Endodermal cell (in vitro differentiated cells): ENCODE measurements around the gene VPS16. TPM values are rescaled to one million over a fixed set of nuclear protein-coding genes. Genes with fewer than 3 reads are reported as not detected.

Experiments
- DNase-seq: peaks from one replicate; pipeline ENCODE4 v3.0.0-alpha.2; 2017
- H3K27ac ChIP-seq: 2 replicates; pipeline ENCODE4 v1.5.1; 2013; ENCODE audit warnings: mild to moderate bottlenecking, low read depth, low read length, moderate library complexity
- H3K27me3 ChIP-seq: 2 replicates; pipeline ENCODE4 v1.6.1; 2013; ENCODE audit warnings: mild to moderate bottlenecking, low read length, moderate library complexity; ENCODE audit not compliant: insufficient read depth, control insufficient read depth, poor library complexity, severe bottlenecking
- H3K36me3 ChIP-seq: 2 replicates; pipeline ENCODE4 v1.7.0; 2013; ENCODE audit warnings: mild to moderate bottlenecking, low read length, moderate library complexity; ENCODE audit not compliant: control insufficient read depth, insufficient read depth
- H3K4me1 ChIP-seq: one replicate; pipeline ENCODE4 v1.7.0; 2013; ENCODE audit warnings: low read length; ENCODE audit not compliant: control insufficient read depth, insufficient read depth
- H3K4me3 ChIP-seq: 2 replicates; pipeline ENCODE4 v1.5.1; 2013; ENCODE audit warnings: mild to moderate bottlenecking, low read length, moderate library complexity
- H3K9ac ChIP-seq: 2 replicates; pipeline ENCODE4 v1.6.1; 2013; ENCODE audit warnings: mild to moderate bottlenecking, low read length, moderate library complexity; ENCODE audit not compliant: poor library complexity, severe bottlenecking; ENCODE audit errors: extremely low read depth
- H3K9me3 ChIP-seq: 2 replicates; pipeline ENCODE4 v1.6.1; 2013; ENCODE audit warnings: mild to moderate bottlenecking, low read length, moderate library complexity; ENCODE audit not compliant: control insufficient read depth
- H3K27ac Mint-ChIP-seq: 2 replicates; pipeline ENCODE4 v1.8.0; 2020; ENCODE audit warnings: mixed read lengths
- H3K27me3 Mint-ChIP-seq: 2 replicates; pipeline ENCODE4 v1.8.0; 2021; ENCODE audit warnings: mild to moderate bottlenecking, mixed read lengths; ENCODE audit not compliant: insufficient read depth
- H3K36me3 Mint-ChIP-seq: 2 replicates; pipeline ENCODE4 v1.8.0; 2020; ENCODE audit warnings: low read depth, mixed read lengths
- H3K4me1 Mint-ChIP-seq: 2 replicates; pipeline ENCODE4 v1.8.0; 2020; ENCODE audit warnings: mixed read lengths
- H3K4me3 Mint-ChIP-seq: 2 replicates; pipeline ENCODE4 v1.8.0; 2020; ENCODE audit warnings: mild to moderate bottlenecking, moderate library complexity, mixed read lengths
- H3K9me3 Mint-ChIP-seq: 2 replicates; pipeline ENCODE4 v1.8.0; 2020; ENCODE audit warnings: mild to moderate bottlenecking, mixed read lengths
- WGBS, 2 experiments: methylation state at CpG; one replicate each; pipeline versions ENCODE4 v1.1.5 to v1.1.7; 2013; ENCODE audit warnings: missing lambda C conversion rate in 2 of 2, mixed read lengths in 1 of 2; ENCODE audit not compliant: insufficient coverage in 1 of 2, insufficient read length in 1 of 2; 5-methylcytosine and 5-hydroxymethylcytosine counted together
- total RNA-seq, 2 donors: library from RNA; stranded (reverse); fragmentation: NEBNext Ultra II Directional in 1 of 2; extraction: Animal tissue kit (Norgen Biotek cat#: 25700) in 1 of 2; gene quantifications; 2 replicates in 1 of 2; 3 replicates in 1 of 2; pipeline ENCODE4 v1.2.1, GENCODE V29; 2021
- TF ChIP-seq, protein P1 (sequence below): fragments of 200-600 bp; sonication (generic); conservative IDR thresholded peaks from 2 replicates; pipeline ENCODE4 v1.5.0; 2021; ENCODE audit warnings: antibody characterized with exemption, mild to moderate bottlenecking

Gene VPS16
- total RNA-seq, 2 donors from 2014 or later: 36.8 to 37.5 TPM

DNA sequence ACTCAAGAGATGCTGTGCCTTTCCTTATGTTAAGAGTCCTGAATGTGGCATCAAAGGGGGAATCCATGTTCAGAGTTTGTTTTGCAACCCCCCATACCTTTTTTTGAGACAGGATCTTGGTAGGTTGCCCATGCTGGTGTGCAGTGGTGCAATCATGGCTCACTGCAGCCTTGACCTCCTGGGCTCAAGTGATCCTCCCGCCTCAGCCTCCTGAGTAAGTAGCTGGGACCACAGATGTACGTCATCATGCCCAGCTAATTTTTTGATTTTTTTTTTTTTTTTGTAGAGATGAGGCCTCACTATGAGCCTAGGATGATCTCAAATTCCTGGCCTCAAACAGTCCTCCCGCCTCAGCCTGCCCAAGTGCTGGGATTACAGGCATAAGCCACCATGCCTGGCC, 49.3 kb downstream of the VPS16 start:
- no peak for DNase-seq
- Histone ChIP-seq H3K27me3 (no peaks in the 10 kb centered on the region), H3K4me3 (no peak overlapping the region), H3K27ac (no peak overlapping the region), H3K9me3 (no peaks in the 10 kb centered on the region), H3K4me1 (no peaks in the 10 kb centered on the region), H3K36me3 (no peaks in the 10 kb centered on the region), H3K9ac (no peak overlapping the region)
- no peaks in the 10 kb centered on the region for H3K9me3 Mint-ChIP-seq
- H3K27ac Mint-ChIP-seq: no peak overlapping the region
- H3K4me3 Mint-ChIP-seq: no peak overlapping the region
- WGBS, 2 experiments: 90 to 94% methylated on average over 3 of the region's 3 CpGs
- peaks cover 15% of the 10 kb centered on the region for H3K36me3 Mint-ChIP-seq
- H3K27me3 Mint-ChIP-seq: no peaks in the 10 kb centered on the region
- H3K4me1 Mint-ChIP-seq: peaks cover 1% of the 10 kb centered on the region
- TF ChIP-seq, protein P1, sequence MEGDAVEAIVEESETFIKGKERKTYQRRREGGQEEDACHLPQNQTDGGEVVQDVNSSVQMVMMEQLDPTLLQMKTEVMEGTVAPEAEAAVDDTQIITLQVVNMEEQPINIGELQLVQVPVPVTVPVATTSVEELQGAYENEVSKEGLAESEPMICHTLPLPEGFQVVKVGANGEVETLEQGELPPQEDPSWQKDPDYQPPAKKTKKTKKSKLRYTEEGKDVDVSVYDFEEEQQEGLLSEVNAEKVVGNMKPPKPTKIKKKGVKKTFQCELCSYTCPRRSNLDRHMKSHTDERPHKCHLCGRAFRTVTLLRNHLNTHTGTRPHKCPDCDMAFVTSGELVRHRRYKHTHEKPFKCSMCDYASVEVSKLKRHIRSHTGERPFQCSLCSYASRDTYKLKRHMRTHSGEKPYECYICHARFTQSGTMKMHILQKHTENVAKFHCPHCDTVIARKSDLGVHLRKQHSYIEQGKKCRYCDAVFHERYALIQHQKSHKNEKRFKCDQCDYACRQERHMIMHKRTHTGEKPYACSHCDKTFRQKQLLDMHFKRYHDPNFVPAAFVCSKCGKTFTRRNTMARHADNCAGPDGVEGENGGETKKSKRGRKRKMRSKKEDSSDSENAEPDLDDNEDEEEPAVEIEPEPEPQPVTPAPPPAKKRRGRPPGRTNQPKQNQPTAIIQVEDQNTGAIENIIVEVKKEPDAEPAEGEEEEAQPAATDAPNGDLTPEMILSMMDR: no peak

DNA sequence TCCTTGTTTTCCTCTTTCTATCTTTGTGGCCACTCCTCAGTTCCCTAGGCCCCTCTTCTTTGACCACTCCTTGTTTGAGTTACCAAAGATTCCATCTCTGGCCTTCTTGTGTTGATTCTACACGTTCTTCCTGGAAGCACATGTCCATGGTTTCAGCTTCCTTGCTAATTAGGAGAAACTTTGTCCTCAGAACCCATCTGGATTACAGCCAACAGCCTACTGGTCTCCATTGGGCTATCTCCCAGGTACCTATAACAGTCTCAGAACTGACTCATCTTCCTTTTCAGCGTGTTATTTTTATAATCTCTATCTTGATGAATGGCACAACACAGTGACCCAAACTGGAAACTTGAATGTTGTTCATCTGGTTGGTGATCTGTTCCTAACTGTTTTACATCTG, 50.2 kb downstream of the VPS16 start:
- no peak overlapping the region for H3K27ac Mint-ChIP-seq
- no peaks in the 10 kb centered on the region for H3K27me3 ChIP-seq
- H3K36me3 ChIP-seq: no peaks in the 10 kb centered on the region
- no peak for DNase-seq
- no peak overlapping the region for H3K27ac ChIP-seq
- H3K9ac ChIP-seq: no peak overlapping the region
- peaks cover 1% of the 10 kb centered on the region for H3K4me1 Mint-ChIP-seq
- H3K9me3 Mint-ChIP-seq: peaks cover 6% of the 10 kb centered on the region
- H3K4me3 Mint-ChIP-seq: no peak overlapping the region
- 77 to 83% methylated on average over 2 of the region's 2 CpGs for WGBS, 2 experiments
- no peaks in the 10 kb centered on the region for H3K27me3 Mint-ChIP-seq
- no peak overlapping the region for H3K4me3 ChIP-seq
- H3K36me3 Mint-ChIP-seq: peaks cover 12% of the 10 kb centered on the region
- TF ChIP-seq, protein P1: no peak
- H3K9me3 ChIP-seq: no peaks in the 10 kb centered on the region
- no peaks in the 10 kb centered on the region for H3K4me1 ChIP-seq

DNA sequence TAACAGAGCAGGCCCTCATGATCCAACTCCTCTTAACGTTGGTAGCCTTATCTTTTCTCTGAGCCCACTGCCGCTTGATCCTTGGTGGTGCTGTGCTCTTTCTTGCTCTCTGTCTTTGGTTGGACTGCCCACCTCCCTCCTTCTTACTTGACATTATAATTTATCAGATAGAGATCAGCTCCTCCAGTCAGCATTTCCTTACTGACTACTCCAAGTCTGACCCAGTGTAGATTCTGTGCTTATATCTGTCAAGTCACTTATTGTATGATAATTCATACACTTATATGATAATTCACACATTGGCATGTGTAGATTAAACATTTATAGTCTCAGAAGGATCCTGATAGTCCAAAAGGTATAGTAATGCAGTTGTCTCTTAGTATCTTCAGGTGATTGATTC, 50.8 kb downstream of the VPS16 start:
- no peak overlapping the region for H3K27ac Mint-ChIP-seq
- no peaks in the 10 kb centered on the region for H3K9me3 ChIP-seq
- H3K27ac ChIP-seq: no peak overlapping the region
- H3K27me3 ChIP-seq: no peaks in the 10 kb centered on the region
- H3K4me1 ChIP-seq: no peaks in the 10 kb centered on the region
- H3K36me3 Mint-ChIP-seq: peaks cover 14% of the 10 kb centered on the region
- peaks cover 8% of the 10 kb centered on the region for H3K9me3 Mint-ChIP-seq
- 85 to 100% methylated on average over 2 of the region's 2 CpGs for WGBS, 2 experiments
- no peak overlapping the region for H3K4me3 ChIP-seq
- H3K4me3 Mint-ChIP-seq: no peak overlapping the region
- H3K4me1 Mint-ChIP-seq: peaks cover 1% of the 10 kb centered on the region
- H3K36me3 ChIP-seq: no peaks in the 10 kb centered on the region
- TF ChIP-seq, protein P1: no peak
- H3K9ac ChIP-seq: no peak overlapping the region
- H3K27me3 Mint-ChIP-seq: no peaks in the 10 kb centered on the region
- DNase-seq: no peak
